ENCODE measurements around the gene CTBP2.

- TF ChIP-seq CTCF (IDR thresholded peaks at IDR 0.05), result no peak
- no peak for TF ChIP-seq POLR2AphosphoS5 (IDR thresholded peaks at IDR 0.05)
- no peak for TF ChIP-seq POLR2A (IDR thresholded peaks at IDR 0.05)
Observed at GRCh38 chr10:124955243-124955642, 205.1 kb downstream of the CTBP2 start.

All from stomach (tissue), 4 donors.